ENCODE data around the gene PUM1.
"Not testable (repeated sequence)": the region's sequence is repeated elsewhere in the genome, so short reads cannot be mapped to it uniquely, and the experiment has no call there.

The PUM1 gene

GRCh38 chr1:31064111-31064717 lies 1.3 kb downstream of the PUM1 start:
- peak; percentile 19 for DNase-seq (ENCODE audit: low spot score)

GRCh38 chr1:31063631-31064030 lies 1.9 kb downstream of the PUM1 start:
- peak; percentile 33 for DNase-seq (ENCODE audit: low spot score)

GRCh38 chr1:31062867-31063380 lies 2.6 kb downstream of the PUM1 start:
- no peak for DNase-seq (ENCODE audit: low spot score)

GRCh38 chr1:31062162-31062866 lies 3.2 kb downstream of the PUM1 start:
- not testable (repeated sequence) for DNase-seq (ENCODE audit: low spot score)

GRCh38 chr1:31058012-31058411 lies 7.5 kb downstream of the PUM1 start:
- no peak for DNase-seq (ENCODE audit: low spot score)

- no peak for DNase-seq (ENCODE audit: low spot score)
These were observed 9.6 kb downstream of the PUM1 start for GRCh38 chr1:31055953-31056352.

GRCh38 chr1:31055501-31055900 lies 10.0 kb downstream of the PUM1 start:
- no peak for DNase-seq (ENCODE audit: low spot score)

- no peak for DNase-seq (ENCODE audit: low spot score)
These were observed 10.5 kb downstream of the PUM1 start for GRCh38 chr1:31054958-31055481.

- no peak for DNase-seq (ENCODE audit: low spot score)
These were observed 11.2 kb downstream of the PUM1 start for GRCh38 chr1:31054349-31054748.

GRCh38 chr1:31052613-31053012 lies 12.9 kb downstream of the PUM1 start:
- DNase-seq (ENCODE audit: low spot score) = not testable (repeated sequence)

- no peak for DNase-seq (ENCODE audit: low spot score)
These were observed 13.9 kb downstream of the PUM1 start for GRCh38 chr1:31051611-31052010.

GRCh38 chr1:31047507-31047906 lies 18.0 kb downstream of the PUM1 start:
- DNase-seq (ENCODE audit: low spot score) = not testable (repeated sequence)

- no peak for DNase-seq (ENCODE audit: low spot score)
These were observed 21.9 kb downstream of the PUM1 start for GRCh38 chr1:31043631-31044030.

GRCh38 chr1:31042656-31043055 lies 22.9 kb downstream of the PUM1 start:
- no peak for DNase-seq (ENCODE audit: low spot score)

GRCh38 chr1:31041529-31041928 lies 24.0 kb downstream of the PUM1 start:
- no peak for DNase-seq (ENCODE audit: low spot score)

GRCh38 chr1:31040038-31040437 lies 25.5 kb downstream of the PUM1 start:
- no peak for DNase-seq (ENCODE audit: low spot score)

GRCh38 chr1:31038935-31039334 lies 26.6 kb downstream of the PUM1 start:
- not testable (repeated sequence) for DNase-seq (ENCODE audit: low spot score)

- DNase-seq (ENCODE audit: low spot score) = no peak
These were observed 27.2 kb downstream of the PUM1 start for GRCh38 chr1:31038360-31038759.

- DNase-seq (ENCODE audit: low spot score) = no peak
These were observed 28.6 kb downstream of the PUM1 start for GRCh38 chr1:31036749-31037500.

- no peak for DNase-seq (ENCODE audit: low spot score)
These were observed 31.9 kb downstream of the PUM1 start for GRCh38 chr1:31033598-31033997.

GRCh38 chr1:31032266-31032665 lies 33.3 kb downstream of the PUM1 start:
- no peak for DNase-seq (ENCODE audit: low spot score)

GRCh38 chr1:31031330-31032143 lies 34.0 kb downstream of the PUM1 start:
- DNase-seq (ENCODE audit: low spot score) = no peak

Data from kidney capillary endothelial cell (primary cell).